HG02885 (cell line): ENCODE measurements around the gene ZNF746.
"Not testable (repeated sequence)": the region's sequence is repeated elsewhere in the genome, so short reads cannot be mapped to it uniquely, and the experiment has no call there.

Experiments
- ATAC-seq: cut with Tn5 transposase; IDR thresholded peaks from one replicate; pipeline ENCODE4 v1.9.1; 2021; ENCODE audit warnings: mild to moderate bottlenecking; ENCODE audit not compliant: unreplicated experiment, poor library complexity

Gene ZNF746

DNA sequence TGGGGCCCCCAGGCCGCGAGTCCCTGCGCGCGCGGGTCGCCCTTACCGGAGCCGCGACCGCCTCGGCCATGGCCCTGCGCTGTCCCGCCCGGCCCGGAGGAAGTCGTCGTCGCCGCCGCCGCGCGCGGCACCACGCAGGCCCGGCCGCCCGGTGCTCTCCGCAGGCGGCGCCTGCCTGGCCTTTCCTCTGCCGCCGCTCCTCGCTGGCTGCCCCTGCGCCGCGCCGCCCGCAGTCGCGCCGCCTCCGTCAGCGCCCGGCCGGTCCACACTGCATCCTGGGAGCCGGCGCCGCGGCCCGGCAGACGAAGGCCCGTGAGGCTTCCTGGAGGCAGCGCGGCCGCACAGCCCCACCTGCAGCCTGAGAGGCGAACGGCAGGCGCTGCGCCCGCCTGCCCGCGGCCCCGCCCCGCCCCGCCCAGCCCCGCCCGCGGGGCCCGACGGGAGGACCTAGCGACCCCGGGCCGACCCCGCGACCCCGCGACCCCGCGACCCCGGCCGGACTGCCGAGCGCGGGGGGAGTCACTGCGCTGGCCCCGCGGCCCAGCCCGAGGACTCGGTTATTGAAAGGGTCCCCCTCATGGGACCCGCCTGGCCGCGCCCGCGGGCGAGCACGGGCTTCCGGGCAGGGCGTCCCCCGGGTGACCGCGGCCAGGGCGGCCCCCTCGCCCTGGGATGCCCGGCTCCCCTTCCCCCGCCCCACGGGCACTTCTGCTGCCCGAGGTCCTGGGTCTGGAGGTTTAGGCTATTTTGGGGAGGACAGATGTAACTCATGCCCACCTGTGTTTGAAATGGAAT lies at the start of gene ZNF746:
Gene ZNF746 (minus strand): TSS at position 343 of the 795 bp plus-strand sequence. CDS start 273 bp downstream, at position 70.
- ATAC-seq, result peak; percentile 95

- ATAC-seq, result no peak
These were observed 49.5 kb upstream of the ZNF746 start for GRCh38 chr7:149547126-149547525.

DNA sequence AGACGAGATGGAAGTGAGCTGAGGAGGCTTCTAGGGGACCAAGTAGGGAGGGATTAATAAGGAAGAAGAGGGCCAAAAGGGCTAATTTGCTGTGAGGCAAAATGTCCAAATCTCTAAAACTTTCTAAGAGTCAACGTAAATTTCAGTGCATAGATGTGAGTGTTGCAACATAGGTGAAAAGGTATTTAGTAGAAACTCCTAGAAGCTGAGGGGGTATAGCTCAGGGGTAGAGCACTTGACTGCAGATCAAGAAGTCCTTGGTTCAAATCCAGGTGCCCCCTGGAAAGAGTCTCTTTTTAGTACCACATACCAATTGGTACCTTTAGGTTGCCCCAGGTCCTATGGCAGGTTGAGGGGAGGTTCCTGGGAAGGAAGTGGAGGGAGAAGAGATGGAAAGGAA lies 48.7 kb upstream of the ZNF746 start:
- ATAC-seq, result no peak

GRCh38 chr7:149544028-149544427 lies 46.4 kb upstream of the ZNF746 start:
- no peak for ATAC-seq

GRCh38 chr7:149532654-149533053 lies 35.0 kb upstream of the ZNF746 start:
- no peak for ATAC-seq

DNA sequence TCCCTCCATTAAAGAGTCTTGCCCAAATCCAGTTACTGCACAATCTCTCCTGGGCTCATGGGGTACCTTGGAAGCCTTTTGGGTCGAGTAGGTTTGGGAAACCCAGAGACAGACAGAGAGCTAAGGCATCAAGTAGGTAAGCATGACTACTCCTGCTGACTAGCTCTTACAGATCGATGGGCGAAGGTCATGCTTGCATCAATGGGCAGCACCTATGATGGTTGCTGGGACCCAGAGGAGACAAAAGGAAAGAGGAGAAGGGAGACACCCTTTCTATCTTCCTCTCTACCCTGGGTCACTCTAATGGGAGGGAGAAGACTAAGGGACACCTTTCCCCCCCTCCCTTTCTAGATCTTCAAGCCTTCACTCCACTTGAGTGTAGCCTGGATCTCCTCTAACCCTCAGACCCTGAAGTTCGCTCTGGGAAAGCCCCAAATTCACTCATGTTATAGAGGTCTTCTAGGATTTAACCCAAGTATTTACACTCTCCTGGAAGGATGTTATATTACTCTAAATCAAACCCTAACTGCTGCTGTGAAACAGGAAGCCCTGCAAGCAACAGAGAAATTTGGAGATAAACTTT lies 31.6 kb upstream of the ZNF746 start:
- no peak for ATAC-seq

DNA sequence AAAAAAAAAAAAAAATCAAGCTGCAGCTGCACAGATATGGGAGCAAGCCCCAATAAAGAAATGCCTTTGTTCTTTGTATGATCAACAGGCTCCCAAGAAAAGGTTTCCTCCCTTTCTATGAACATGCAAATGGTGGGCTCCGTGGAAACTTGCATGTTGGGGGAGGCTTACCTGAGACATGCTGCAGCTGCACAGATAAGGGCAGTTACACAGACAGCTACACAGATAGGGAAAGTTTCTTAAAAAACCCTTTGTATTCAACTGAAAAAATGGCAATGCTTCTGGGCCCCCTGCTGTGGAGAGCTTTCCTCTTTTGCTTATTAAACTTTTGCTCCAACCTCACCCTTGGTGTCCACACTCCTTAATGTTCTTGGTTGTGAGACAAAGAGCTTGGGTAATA lies 29.8 kb upstream of the ZNF746 start:
- ATAC-seq, result no peak

GRCh38 chr7:149525280-149525679 lies 27.7 kb upstream of the ZNF746 start:
- ATAC-seq, result no peak

DNA sequence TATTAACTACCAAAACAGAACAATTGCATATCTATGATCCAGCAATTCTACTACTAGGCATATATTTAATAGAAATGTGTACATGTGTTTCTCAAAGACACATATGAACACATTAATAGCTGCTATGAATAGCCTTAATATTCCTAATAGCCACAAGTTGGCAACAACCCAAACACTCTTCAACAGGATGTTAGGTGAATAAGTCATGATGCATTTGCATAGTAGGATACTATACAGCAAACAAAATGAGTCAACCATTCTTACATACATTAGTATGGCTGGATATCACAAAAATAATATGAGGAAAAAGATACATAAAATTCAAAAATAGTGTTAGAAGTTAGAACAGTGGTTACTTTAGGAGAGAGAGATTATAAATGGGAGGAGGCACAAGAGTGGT lies 26.8 kb upstream of the ZNF746 start:
- ATAC-seq, result no peak

- ATAC-seq, result no peak
These were observed 12.6 kb upstream of the ZNF746 start for GRCh38 chr7:149510248-149510647.

- ATAC-seq, result no peak
These were observed 12.2 kb upstream of the ZNF746 start for GRCh38 chr7:149509774-149510173.

DNA sequence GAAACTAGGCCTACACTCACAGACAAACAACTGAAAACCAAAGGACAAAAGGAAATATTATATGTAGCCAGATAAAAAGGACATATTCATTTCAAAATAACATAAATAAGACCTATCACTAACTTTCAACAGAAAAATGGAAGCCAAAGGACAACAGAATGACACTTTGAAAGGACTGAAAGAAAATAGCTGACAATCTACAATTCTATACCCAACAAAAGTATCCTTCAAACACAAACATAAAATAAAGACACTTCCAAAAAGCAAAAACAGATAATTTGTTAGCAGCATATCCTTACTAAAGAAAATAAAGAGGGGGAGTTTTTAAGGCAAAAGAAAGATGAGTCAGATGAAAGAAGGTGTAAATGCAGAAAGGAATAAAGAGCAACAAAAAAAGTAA lies 7.9 kb upstream of the ZNF746 start:
- no peak for ATAC-seq

DNA sequence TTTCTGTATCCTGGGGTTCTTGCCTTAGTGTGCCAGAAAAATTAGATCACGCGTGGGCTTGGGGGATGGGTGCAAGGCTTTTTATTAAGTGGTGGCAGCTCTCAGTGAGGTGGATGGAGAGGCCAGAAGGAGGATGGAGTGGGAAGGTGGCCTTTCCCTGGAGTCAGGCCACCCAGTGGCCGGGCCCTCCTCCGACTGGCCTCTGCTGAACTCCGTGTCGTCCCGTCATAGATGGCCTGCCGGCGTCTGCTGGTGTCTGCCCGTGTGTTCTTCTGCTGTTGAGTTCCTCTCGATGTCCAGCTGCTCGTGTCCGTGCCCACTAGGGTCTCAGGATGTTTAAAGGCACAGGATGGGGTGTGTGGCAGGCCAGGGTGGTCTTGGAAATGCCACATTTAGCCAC lies 4.0 kb upstream of the ZNF746 start:
- ATAC-seq, result no peak

DNA sequence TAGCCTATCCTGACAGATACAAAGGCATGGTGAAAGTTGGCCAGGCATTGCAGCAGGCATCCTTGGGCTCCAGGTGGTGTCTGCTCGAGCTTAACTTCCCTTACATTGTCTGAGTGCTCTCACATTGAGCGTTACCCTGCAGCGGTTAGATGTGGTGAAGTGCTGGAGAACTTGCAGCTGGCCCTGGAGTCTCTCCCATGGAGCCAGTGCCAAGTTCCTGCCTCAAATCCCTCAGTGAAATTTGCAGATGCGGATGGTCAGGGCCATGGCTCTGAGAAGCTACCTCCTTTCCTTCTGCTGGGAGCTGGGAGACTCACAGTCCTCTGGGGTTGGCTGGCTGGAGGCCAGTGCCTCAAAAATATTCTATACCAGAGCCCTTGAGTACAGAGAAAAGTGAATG lies 3.3 kb upstream of the ZNF746 start:
- no peak for ATAC-seq

DNA sequence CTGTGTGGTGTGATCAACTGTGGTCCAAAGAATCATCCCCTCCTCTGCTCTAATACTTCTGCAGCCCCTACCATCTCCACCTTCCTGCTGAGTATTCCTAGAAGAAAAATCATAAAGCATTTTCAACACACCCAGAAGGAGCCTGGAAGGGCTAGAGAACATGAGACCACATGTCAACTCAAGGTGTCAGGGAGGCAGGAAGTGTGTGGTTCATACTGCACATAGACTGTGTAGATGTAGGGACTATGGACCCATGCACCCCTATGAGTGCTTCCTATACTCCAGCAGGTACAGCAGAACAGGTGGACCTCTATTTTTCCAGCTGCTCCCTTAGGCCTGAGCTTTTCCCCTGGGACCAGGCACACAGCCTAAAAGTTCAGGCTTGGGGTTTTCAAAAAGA lies 2.6 kb upstream of the ZNF746 start:
- no peak for ATAC-seq

DNA sequence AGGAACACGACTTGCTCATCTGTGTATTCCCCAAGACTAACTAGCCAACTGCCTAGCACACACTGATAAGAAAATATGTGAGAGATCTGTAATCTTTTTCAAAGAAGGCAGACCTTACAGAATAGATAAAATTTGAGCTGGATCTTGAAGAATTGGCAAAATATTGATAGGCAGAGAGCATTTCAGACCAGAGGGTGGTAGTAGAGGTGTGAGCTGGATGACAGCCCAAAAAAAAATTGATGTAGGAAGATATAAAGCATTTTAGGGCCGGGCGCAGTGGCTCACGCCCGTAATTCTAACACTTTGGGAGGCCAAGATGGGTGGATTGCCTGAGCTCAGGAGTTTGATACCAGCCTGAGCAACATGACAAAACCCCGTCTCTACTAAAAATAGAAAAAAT lies 1.2 kb upstream of the ZNF746 start:
- no peak for ATAC-seq

GRCh38 chr7:149496642-149497391 lies 792 bp downstream of the ZNF746 start:
- ATAC-seq, result peak; percentile 35

DNA sequence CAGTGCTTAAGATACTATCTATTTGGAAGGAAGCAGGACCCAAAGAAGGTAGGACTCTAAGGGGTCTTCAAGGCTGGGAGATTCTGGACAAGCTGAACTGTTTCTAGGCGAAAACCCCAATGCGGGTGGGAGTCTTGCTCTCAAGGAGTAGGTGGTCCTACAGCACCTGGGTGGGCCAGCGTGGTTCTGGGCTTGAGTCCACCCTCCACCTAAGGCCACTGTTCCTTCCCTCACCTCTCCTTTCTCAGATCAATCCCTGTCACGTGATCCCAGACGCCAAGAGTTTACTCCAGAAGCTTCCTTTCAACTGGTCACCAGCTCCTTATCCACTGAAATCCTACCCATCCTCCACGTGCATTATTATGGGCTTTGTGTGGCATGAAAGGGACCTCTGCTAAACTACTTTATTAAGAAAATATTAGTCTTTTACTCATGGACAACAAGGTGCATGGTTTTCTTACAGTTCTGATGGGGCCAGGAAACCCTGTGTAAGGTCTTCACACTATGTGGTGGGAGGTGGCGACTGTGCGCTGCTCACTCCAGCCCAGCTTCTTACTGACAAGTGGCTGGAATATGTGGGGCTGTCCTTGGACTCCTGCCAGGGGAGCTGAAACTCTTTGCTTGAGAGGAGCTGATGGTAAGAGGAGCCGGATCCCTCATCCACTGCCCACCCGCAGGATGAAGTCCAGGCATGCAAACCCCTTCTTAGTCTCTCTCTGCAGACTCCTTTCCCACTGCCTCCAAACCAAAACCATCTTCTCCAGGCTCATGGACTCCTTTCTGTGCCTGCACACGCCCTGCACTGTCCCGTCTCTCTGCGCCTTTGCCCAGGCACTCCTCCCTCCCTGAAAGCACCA lies 1.6 kb downstream of the ZNF746 start:
- ATAC-seq, result no peak

DNA sequence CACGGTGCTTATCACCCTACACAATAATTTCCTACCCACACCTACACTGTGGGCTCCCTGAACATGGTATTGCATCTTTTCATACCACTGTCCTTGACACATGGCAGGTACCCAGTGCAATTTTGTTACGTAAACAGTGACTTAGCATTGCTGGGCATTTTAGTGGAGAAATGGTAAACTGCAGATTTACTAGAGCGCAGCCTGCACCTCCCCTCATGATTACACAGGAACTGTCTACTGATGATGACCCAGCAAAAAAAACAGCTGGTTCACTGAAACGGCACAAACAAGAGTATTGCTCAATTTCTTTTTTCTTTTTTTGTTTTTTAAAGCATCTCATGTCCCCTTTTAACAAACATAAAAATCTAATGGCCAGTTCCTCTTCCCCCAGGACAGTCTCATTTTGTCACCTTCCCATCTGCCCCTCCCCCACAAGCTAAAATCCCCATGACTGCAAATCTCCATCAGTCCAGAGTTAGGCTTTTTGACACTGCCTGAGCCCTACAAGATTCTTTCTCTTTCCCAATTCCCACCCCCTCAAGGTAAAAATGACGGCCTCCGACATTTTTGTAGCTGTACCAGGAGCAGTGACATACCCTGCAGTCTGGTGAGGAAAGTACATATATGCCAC lies 2.8 kb downstream of the ZNF746 start:
- no peak for ATAC-seq

DNA sequence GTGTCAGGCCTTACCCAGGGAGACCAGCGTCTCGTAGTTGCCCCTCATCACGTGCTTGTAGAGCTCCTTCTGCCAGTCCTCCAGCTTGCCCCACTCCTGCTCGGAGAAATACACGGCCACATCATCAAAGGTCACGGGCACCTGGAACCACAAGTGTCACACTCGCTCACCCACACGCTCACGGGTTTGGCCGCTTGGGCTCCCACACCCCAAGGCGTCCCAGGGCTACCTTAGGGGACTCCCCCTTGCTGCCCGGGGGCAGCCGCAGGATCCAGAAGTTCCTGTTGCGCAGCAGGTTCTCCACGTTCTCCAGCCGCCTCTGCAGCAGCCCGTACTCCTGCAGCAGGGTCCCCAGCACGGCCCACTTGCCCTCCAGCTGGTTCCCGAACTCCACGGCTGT lies 3.6 kb downstream of the ZNF746 start:
- ATAC-seq, result not testable (repeated sequence)
